MCF 10A (cell line): Measurements from ENCODE around the gene PDCD10. TPM values are rescaled to one million over a fixed set of nuclear protein-coding genes. Genes with fewer than 3 reads are reported as not detected.

Source experiments
- BruUV-seq: library from RNA; stranded (reverse); fragments of 400-500 nt; replicated peaks from 2 replicates; lab custom pipeline; 2021; lab: Mats Ljungman, UMichigan
- CTCF ChIA-PET: fragments of 300-600 bp; sonication (Branson Sonifier 250); formaldehyde crosslinking; extraction: SDS; loops from one replicate; lab custom pipeline; 2021; ENCODE audit warnings: antibody characterized with exemption, inconsistent platforms; lab: Yijun Ruan, JAX
- POLR2A ChIA-PET: fragments of 300-600, 350-650 bp; sonication (Branson Sonifier 250); formaldehyde crosslinking; extraction: SDS; loops from one replicate; lab custom pipeline; 2020; ENCODE audit warnings: antibody characterized with exemption, inconsistent platforms; lab: Yijun Ruan, JAX
- DNase-seq: peaks from one replicate; pipeline ENCODE4 v3.0.0-alpha.2; 2018; ENCODE audit not compliant: unreplicated experiment
- H3K27ac Mint-ChIP-seq: one replicate; pipeline ENCODE4 v1.8.0; 2022; ENCODE audit warnings: mild to moderate bottlenecking, low read depth, mixed read lengths; ENCODE audit not compliant: unreplicated experiment
- H3K27me3 Mint-ChIP-seq: one replicate; pipeline ENCODE4 v1.8.0; 2022; ENCODE audit warnings: mixed read lengths; ENCODE audit not compliant: insufficient read depth, unreplicated experiment
- H3K36me3 Mint-ChIP-seq: one replicate; pipeline ENCODE4 v1.8.0; 2022; ENCODE audit warnings: mild to moderate bottlenecking, moderate library complexity, mixed read lengths; ENCODE audit not compliant: insufficient read depth, unreplicated experiment
- H3K4me1 Mint-ChIP-seq: one replicate; pipeline ENCODE4 v1.8.0; 2022; ENCODE audit warnings: mixed read lengths; ENCODE audit not compliant: insufficient read depth, unreplicated experiment
- H3K4me3 Mint-ChIP-seq: one replicate; pipeline ENCODE4 v1.8.0; 2022; ENCODE audit warnings: mild to moderate bottlenecking, moderate library complexity, mixed read lengths; ENCODE audit not compliant: unreplicated experiment
- H3K9me3 Mint-ChIP-seq: one replicate; pipeline ENCODE4 v1.8.0; 2022; ENCODE audit warnings: mixed read lengths; ENCODE audit not compliant: unreplicated experiment
- intact Hi-C: fragments of 100-400 bp; cut with micrococcal nuclease; formaldehyde crosslinking; loops from 2 replicates; pipeline ENCODE4 v1.14.1; 2022
- total RNA-seq: library from RNA; stranded (reverse); gene quantifications from 2 replicates; pipeline ENCODE4 v1.2.3, GENCODE V29; 2022
- TF ChIP-seq, protein P1 (sequence below): fragments of 200-600 bp; IDR thresholded peaks from one replicate; pipeline ENCODE4 v1.8.0; 2022; ENCODE audit warnings: antibody characterized with exemption, mild to moderate bottlenecking; ENCODE audit not compliant: unreplicated experiment

PDCD10 gene
- total RNA-seq, 1 experiment from 2014 or later: 63.3 TPM

DNA sequence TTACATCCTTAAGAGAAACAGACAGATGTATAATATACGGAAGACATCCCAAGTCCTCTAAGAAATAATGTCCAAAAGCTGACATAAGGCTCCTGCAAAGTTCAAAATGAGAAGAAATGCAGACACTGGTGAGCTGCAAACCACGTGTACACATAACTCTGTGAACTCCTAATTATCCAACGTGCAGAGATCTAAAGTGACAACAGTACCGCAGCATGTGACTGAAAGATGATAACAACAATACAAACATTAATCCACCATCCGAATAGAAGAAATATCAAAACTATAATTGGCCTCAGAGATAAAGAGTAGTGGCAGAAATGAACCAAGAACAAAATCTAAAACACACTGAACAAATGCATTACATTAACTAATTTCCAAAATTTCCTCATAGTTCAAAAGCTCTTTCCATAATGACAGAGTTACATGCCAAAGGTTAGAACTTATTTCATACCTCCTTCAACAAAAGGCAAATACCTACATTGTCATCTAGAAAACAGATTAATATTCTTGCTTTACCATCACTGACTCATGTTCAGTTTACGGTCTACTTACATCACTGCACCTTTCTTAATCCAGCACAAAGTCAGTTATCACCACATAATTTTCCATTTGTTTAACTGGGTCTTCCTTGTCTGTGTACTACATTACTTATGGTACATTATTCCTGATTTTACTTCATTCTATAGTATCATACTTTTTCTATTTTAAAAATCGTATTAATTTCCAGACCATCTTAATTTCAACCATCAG lies 2.2 kb downstream of the PDCD10 start:
- no peaks in the 10 kb centered on the region for H3K9me3 Mint-ChIP-seq
- peak overlapping the region; percentile 1 for H3K27ac Mint-ChIP-seq
- peaks cover 7% of the 10 kb centered on the region for H3K36me3 Mint-ChIP-seq
- DNase-seq: peak; percentile 8
- H3K4me1 Mint-ChIP-seq: peaks cover 40% of the 10 kb centered on the region
- TF ChIP-seq, protein P1, sequence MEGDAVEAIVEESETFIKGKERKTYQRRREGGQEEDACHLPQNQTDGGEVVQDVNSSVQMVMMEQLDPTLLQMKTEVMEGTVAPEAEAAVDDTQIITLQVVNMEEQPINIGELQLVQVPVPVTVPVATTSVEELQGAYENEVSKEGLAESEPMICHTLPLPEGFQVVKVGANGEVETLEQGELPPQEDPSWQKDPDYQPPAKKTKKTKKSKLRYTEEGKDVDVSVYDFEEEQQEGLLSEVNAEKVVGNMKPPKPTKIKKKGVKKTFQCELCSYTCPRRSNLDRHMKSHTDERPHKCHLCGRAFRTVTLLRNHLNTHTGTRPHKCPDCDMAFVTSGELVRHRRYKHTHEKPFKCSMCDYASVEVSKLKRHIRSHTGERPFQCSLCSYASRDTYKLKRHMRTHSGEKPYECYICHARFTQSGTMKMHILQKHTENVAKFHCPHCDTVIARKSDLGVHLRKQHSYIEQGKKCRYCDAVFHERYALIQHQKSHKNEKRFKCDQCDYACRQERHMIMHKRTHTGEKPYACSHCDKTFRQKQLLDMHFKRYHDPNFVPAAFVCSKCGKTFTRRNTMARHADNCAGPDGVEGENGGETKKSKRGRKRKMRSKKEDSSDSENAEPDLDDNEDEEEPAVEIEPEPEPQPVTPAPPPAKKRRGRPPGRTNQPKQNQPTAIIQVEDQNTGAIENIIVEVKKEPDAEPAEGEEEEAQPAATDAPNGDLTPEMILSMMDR: no peak
- intact Hi-C loops: no loop called here
- POLR2A ChIA-PET: no interaction called here
- no peaks in the 10 kb centered on the region for H3K27me3 Mint-ChIP-seq
- BruUV-seq: no TSS peak
- CTCF ChIA-PET: interaction anchor here (0.7 to 0.8 kb wide), 2 partner anchors 8 to 308 kb away, joined by 3 read pairs; no protein-coding TSS in a partner anchor
- H3K4me3 Mint-ChIP-seq: peak overlapping the region; percentile 56

DNA sequence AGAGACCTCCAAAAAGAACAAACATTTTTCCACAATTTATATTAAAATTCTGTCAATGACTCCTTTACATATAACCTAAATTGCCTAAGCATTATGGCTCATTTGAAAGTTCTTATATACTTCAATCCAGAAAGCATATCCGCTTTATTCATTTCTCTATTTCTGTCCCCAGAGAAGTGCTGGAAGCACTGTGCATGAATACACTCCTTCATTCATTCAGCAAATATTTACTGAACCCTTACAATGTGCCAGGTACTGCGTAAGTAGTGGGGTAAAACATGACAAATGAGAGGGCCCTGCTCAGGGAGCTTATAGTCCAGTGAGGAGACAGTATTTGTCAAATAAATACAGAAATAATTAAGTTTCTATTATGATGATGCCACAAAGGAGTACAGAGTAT lies 3.3 kb downstream of the PDCD10 start:
- POLR2A ChIA-PET: no interaction called here
- BruUV-seq: no TSS peak
- intact Hi-C loops: no loop called here
- TF ChIP-seq, protein P1: no peak
- CTCF ChIA-PET: no interaction called here
- no peak overlapping the region for H3K4me3 Mint-ChIP-seq
- peaks cover 7% of the 10 kb centered on the region for H3K36me3 Mint-ChIP-seq
- peaks cover 34% of the 10 kb centered on the region for H3K4me1 Mint-ChIP-seq
- no peak overlapping the region for H3K27ac Mint-ChIP-seq
- H3K9me3 Mint-ChIP-seq: no peaks in the 10 kb centered on the region
- DNase-seq: no peak
- no peaks in the 10 kb centered on the region for H3K27me3 Mint-ChIP-seq

DNA sequence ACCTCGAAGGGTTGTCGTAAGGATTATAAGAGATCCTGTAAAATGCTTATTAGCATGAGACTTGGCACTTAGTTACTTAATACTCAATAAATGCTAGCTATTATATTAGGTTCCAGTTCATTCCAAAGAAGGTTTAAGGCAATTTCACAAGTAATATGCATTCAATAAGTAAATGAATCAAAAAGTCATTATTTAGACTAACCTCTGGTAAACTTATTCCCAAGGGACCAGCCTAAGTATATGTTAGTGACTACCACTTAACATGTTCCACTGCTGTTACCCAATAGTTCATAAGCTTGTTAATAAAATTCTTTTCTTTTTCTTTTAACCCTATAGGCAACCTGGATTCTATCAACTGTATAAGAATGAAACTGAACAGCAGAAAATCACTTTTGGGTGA lies 5.1 kb downstream of the PDCD10 start:
- CTCF ChIA-PET: no interaction called here

More for the DNA sequence above, 5.1 kb downstream of the PDCD10 start:
- intact Hi-C loops: no loop called here
- Mint-ChIP-seq H3K27me3 (no peaks in the 10 kb centered on the region), H3K4me1 (peaks cover 39% of the 10 kb centered on the region), H3K9me3 (no peaks in the 10 kb centered on the region), H3K36me3 (peaks cover 11% of the 10 kb centered on the region), H3K27ac (no peak overlapping the region), H3K4me3 (no peak overlapping the region)
- DNase-seq: no peak
- BruUV-seq: no TSS peak
- POLR2A ChIA-PET: interaction anchor here (0.6 to 0.9 kb wide), 3 partner anchors 8 to 134 kb away, joined by 3 read pairs; no protein-coding TSS in a partner anchor
- TF ChIP-seq, protein P1: no peak
